Neural cell (in vitro differentiated cells): ENCODE measurements around the gene ACSS1. TPM values are rescaled to one million over a fixed set of nuclear protein-coding genes. Genes with fewer than 3 reads are reported as not detected.

Experiments
- H2AFZ ChIP-seq: fragments of 200-600, 300-800 bp; sonication (generic), shearing (Covaris generic); 2 replicates; pipeline ENCODE4 v1.6.0; 2014; ENCODE audit warnings: low read depth, mild to moderate bottlenecking, antibody characterized with exemption, low read length, moderate library complexity
- H3F3A ChIP-seq: fragments of 200-600 bp; shearing (Covaris generic); 2 replicates; pipeline ENCODE4 v1.6.1; 2016; ENCODE audit warnings: mild to moderate bottlenecking, moderate library complexity, mixed read lengths, antibody characterized with exemption, low read length; ENCODE audit not compliant: insufficient read depth, poor library complexity, severe bottlenecking
- H3K27ac ChIP-seq: fragments of 200-600, 300-800 bp; sonication (generic), shearing (Covaris generic); 2 replicates; pipeline ENCODE4 v1.5.1; 2014; ENCODE audit warnings: mild to moderate bottlenecking, low read length, moderate library complexity
- H3K27me3 ChIP-seq: fragments of 300-800, 200-600 bp; sonication (generic), shearing (Covaris generic); 2 replicates; pipeline ENCODE4 v1.6.0; 2014; ENCODE audit warnings: mild to moderate bottlenecking, low read depth, low read length, moderate library complexity; ENCODE audit not compliant: insufficient read depth
- H3K36me3 ChIP-seq: fragments of 300-800, 200-600 bp; sonication (generic), shearing (Covaris generic); 2 replicates; pipeline ENCODE4 v1.5.1; 2014; ENCODE audit warnings: mild to moderate bottlenecking, antibody characterized with exemption, low read length, moderate library complexity; ENCODE audit not compliant: insufficient read depth
- H3K4me2 ChIP-seq: fragments of 300-800, 200-600 bp; sonication (generic), shearing (Covaris generic); 2 replicates; pipeline ENCODE4 v1.6.0; 2014; ENCODE audit warnings: mild to moderate bottlenecking, low read length
- H3K4me3 ChIP-seq: fragments of 300-800, 200-600 bp; sonication (generic), shearing (Covaris generic); 2 replicates; pipeline ENCODE4 v1.5.1; 2014; ENCODE audit warnings: mild to moderate bottlenecking, low read length, moderate library complexity
- H3K79me2 ChIP-seq: fragments of 200-600 bp; shearing (Covaris generic); replicated peaks from 2 replicates; pipeline ENCODE4 v1.6.0; 2014; ENCODE audit warnings: mild to moderate bottlenecking, low read length, moderate library complexity; ENCODE audit not compliant: insufficient read depth
- H3K9ac ChIP-seq: fragments of 300-800, 200-600 bp; sonication (generic), shearing (Covaris generic); 2 replicates; pipeline ENCODE4 v1.6.1; 2016; ENCODE audit warnings: mild to moderate bottlenecking, low read length, mixed read lengths
- H3K9me2 ChIP-seq: fragments of 200-600 bp; shearing (Covaris generic); 2 replicates; pipeline ENCODE4 v1.6.1; 2016; ENCODE audit warnings: mild to moderate bottlenecking, low read length, mixed read lengths; ENCODE audit not compliant: insufficient read depth
- H3K9me3 ChIP-seq: fragments of 200-600, 300-800 bp; sonication (generic), shearing (Covaris generic); 2 replicates; pipeline ENCODE4 v1.6.1; 2016; ENCODE audit warnings: mild to moderate bottlenecking, mixed run types, low read length, moderate library complexity, mixed read lengths
- H4K20me1 ChIP-seq: fragments of 200-600 bp; shearing (Covaris generic); 2 replicates; pipeline ENCODE4 v1.6.1; 2016; ENCODE audit warnings: mild to moderate bottlenecking, mixed run types; ENCODE audit not compliant: insufficient read depth
- EP300 ChIP-seq: fragments of 450-650 bp; conservative IDR thresholded peaks from 2 replicates; pipeline ENCODE4 v1.6.1; 2014; ENCODE audit warnings: antibody characterized with exemption, mild to moderate bottlenecking, moderate library complexity; ENCODE audit not compliant: poor library complexity, severe bottlenecking
- EZH2 ChIP-seq: fragments of 200-600, 300-800 bp; shearing (Covaris generic), sonication (generic); IDR thresholded peaks from 2 replicates; pipeline ENCODE4 v1.6.1; 2014; ENCODE audit warnings: antibody characterized with exemption, low read length, borderline replicate concordance, mild to moderate bottlenecking; ENCODE audit not compliant: insufficient read depth, poor library complexity, severe bottlenecking
- MXI1 ChIP-seq: fragments of 450-650 bp; conservative IDR thresholded peaks from 2 replicates; pipeline ENCODE4 v1.6.1; 2014; ENCODE audit warnings: antibody characterized with exemption, mild to moderate bottlenecking; ENCODE audit not compliant: poor library complexity, severe bottlenecking
- POLR2AphosphoS5 ChIP-seq: IDR thresholded peaks from 2 replicates; pipeline ENCODE4 v1.6.1; 2012
- RAD21 ChIP-seq: fragments of 450-650 bp; conservative IDR thresholded peaks from 2 replicates; pipeline ENCODE4 v1.6.1; 2014; ENCODE audit warnings: antibody characterized with exemption, mild to moderate bottlenecking, moderate library complexity
- REST ChIP-seq: IDR thresholded peaks from 2 replicates; pipeline ENCODE4 v1.6.1; 2012; ENCODE audit warnings: borderline replicate concordance
- SMC3 ChIP-seq: fragments of 450-650 bp; conservative IDR thresholded peaks from 2 replicates; pipeline ENCODE4 v1.6.1; 2014; ENCODE audit warnings: antibody characterized with exemption, mild to moderate bottlenecking, moderate library complexity; ENCODE audit not compliant: poor library complexity
- TAF1 ChIP-seq: IDR thresholded peaks from 2 replicates; pipeline ENCODE4 v1.6.1; 2012; ENCODE audit warnings: low read depth
- polyA plus RNA-seq: library from polyadenylated mRNA; depleted of rRNA; stranded (reverse); fragments of >200 nt; gene quantifications from 2 replicates; pipeline ENCODE4 v1.2.3, GENCODE V29; 2014
- TF ChIP-seq, protein P1 (sequence below): fragments of 450-650 bp; IDR thresholded peaks from 2 replicates; pipeline ENCODE4 v1.5.1; 2014; ENCODE audit warnings: antibody characterized with exemption, mild to moderate bottlenecking, moderate library complexity; ENCODE audit not compliant: poor library complexity, severe bottlenecking

ACSS1 gene
- polyA plus RNA-seq, 1 donor from 2014 or later = not detected

DNA sequence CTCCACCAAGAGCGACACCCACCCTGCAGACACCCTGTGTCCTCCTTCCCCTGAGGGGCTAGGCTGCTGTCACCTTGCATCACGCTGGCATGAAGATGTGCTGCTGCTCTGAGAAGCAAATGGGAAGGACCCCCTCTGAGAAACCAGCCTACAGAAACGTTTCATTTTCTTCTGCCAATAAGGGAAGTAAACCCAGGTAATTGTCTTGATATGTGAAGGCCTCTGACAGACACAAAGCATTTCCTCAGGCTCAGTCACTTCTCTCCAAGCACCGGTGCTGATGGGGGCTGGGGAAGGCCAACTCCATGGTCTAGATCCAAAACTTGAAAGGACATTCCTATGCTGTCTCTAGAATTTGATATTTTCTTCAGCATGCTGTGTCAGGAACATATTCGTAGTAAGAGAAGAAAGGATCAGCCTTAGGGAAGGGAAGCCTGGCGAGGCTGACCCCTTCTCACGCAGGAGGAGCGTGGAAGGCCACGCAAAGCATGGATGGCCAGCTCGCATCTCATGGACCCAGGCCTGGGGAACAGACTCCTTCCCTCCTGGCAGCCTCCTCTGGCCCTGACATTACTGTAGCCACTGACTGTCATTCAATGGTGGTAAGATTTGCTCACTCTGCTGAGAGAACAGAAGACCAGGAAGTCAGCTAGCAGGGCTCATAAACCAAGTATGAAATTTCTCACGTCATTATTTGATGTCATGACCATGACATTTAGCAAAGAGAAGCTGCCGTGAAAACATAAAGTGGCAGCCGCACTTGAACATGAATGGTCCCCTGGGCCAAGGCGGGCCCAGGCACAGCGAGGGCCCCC is 20.4 kb downstream of the ACSS1 start:
- Histone ChIP-seq H3K27ac (no peak overlapping the region), H3K9me3 (no peaks in the 10 kb centered on the region), H2AFZ (no peak overlapping the region), H3K36me3 (no peaks in the 10 kb centered on the region), H3K9ac (no peak overlapping the region), H3K27me3 (no peaks in the 10 kb centered on the region), H3F3A (no peaks in the 10 kb centered on the region), H3K4me3 (no peak overlapping the region), H3K9me2 (no peaks in the 10 kb centered on the region), H3K79me2 (no peaks in the 10 kb centered on the region), H4K20me1 (no peaks in the 10 kb centered on the region), H3K4me2 (no peak overlapping the region)
- no peak for TF ChIP-seq POLR2AphosphoS5
- no peak for TF ChIP-seq MXI1
- no peak for TF ChIP-seq REST
- TF ChIP-seq EZH2 = no peak
- TF ChIP-seq SMC3 = no peak
- TF ChIP-seq EP300 = no peak
- TF ChIP-seq, protein P1, sequence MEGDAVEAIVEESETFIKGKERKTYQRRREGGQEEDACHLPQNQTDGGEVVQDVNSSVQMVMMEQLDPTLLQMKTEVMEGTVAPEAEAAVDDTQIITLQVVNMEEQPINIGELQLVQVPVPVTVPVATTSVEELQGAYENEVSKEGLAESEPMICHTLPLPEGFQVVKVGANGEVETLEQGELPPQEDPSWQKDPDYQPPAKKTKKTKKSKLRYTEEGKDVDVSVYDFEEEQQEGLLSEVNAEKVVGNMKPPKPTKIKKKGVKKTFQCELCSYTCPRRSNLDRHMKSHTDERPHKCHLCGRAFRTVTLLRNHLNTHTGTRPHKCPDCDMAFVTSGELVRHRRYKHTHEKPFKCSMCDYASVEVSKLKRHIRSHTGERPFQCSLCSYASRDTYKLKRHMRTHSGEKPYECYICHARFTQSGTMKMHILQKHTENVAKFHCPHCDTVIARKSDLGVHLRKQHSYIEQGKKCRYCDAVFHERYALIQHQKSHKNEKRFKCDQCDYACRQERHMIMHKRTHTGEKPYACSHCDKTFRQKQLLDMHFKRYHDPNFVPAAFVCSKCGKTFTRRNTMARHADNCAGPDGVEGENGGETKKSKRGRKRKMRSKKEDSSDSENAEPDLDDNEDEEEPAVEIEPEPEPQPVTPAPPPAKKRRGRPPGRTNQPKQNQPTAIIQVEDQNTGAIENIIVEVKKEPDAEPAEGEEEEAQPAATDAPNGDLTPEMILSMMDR = no peak
- no peak for TF ChIP-seq TAF1
- TF ChIP-seq RAD21 = no peak

- no peak overlapping the region for H3K27ac ChIP-seq
- H3F3A ChIP-seq = no peaks in the 10 kb centered on the region
- no peak overlapping the region for H3K4me2 ChIP-seq
- no peak overlapping the region for H2AFZ ChIP-seq
- no peak overlapping the region for H3K9ac ChIP-seq
- no peaks in the 10 kb centered on the region for H3K36me3 ChIP-seq
- no peaks in the 10 kb centered on the region for H3K27me3 ChIP-seq
- no peaks in the 10 kb centered on the region for H3K9me2 ChIP-seq
- no peak for TF ChIP-seq EP300
- TF ChIP-seq MXI1 = no peak
- no peak for TF ChIP-seq SMC3
- TF ChIP-seq RAD21 = no peak
- TF ChIP-seq REST = no peak
- TF ChIP-seq, protein P1 = no peak
- no peak for TF ChIP-seq TAF1
- TF ChIP-seq EZH2 = no peak
- no peak for TF ChIP-seq POLR2AphosphoS5
- no peaks in the 10 kb centered on the region for H3K79me2 ChIP-seq
- no peaks in the 10 kb centered on the region for H4K20me1 ChIP-seq
- no peaks in the 10 kb centered on the region for H3K9me3 ChIP-seq
- H3K4me3 ChIP-seq = no peak overlapping the region
Observed at GRCh38 chr20:25036331-25036936, 21.5 kb downstream of the ACSS1 start.
